ENCODE data around the gene ARF1. TPM values are rescaled to one million over a fixed set of nuclear protein-coding genes. Genes with fewer than 3 reads are reported as not detected.

The ARF1 gene
- total RNA-seq, 1 donor from 2014 or later: 213 TPM

GRCh38 chr1:228041316-228041715 is 41.2 kb upstream of the ARF1 start:
- ChIA-PET POLR2A (no interaction called here), CTCF (no interaction called here)
- intact Hi-C loops (cut with micrococcal nuclease): no loop called here
- peaks cover 24% of the 10 kb centered on the region for H3K27me3 Mint-ChIP-seq
- no peak for TF ChIP-seq CTCF (IDR thresholded peaks at IDR 0.05)
- no peak for DNase-seq
- H3K9me3 Mint-ChIP-seq: no peaks in the 10 kb centered on the region
- H3K27ac Mint-ChIP-seq: no peak overlapping the region
- H3K4me3 Mint-ChIP-seq: no peak overlapping the region
- no peaks in the 10 kb centered on the region for H3K36me3 Mint-ChIP-seq (ENCODE audit: low read depth)
- no peak for ATAC-seq (ENCODE audit: low read depth)
- peaks cover 2% of the 10 kb centered on the region for H3K4me1 Mint-ChIP-seq

- DNase-seq (no peak), ATAC-seq (ENCODE audit: low read depth) (no peak)
- ChIA-PET POLR2A (no interaction called here), CTCF (no interaction called here)
- H3K4me1 Mint-ChIP-seq: peaks cover 2% of the 10 kb centered on the region
- no peaks in the 10 kb centered on the region for H3K36me3 Mint-ChIP-seq (ENCODE audit: low read depth)
- no peak overlapping the region for H3K4me3 Mint-ChIP-seq
- H3K27me3 Mint-ChIP-seq: peaks cover 16% of the 10 kb centered on the region
- no peaks in the 10 kb centered on the region for H3K9me3 Mint-ChIP-seq
- no peak overlapping the region for H3K27ac Mint-ChIP-seq
- no peak for TF ChIP-seq CTCF (IDR thresholded peaks at IDR 0.05)
- intact Hi-C loops (cut with micrococcal nuclease): no loop called here
These were observed 40.0 kb upstream of the ARF1 start for GRCh38 chr1:228042508-228042907.

GRCh38 chr1:228043281-228043848 is 39.1 kb upstream of the ARF1 start:
- DNase-seq (no peak), ATAC-seq (ENCODE audit: low read depth) (no peak)
- no peak overlapping the region for H3K27ac Mint-ChIP-seq
- ChIA-PET CTCF (no interaction called here), POLR2A (no interaction called here)
- H3K4me1 Mint-ChIP-seq: no peaks in the 10 kb centered on the region
- H3K4me3 Mint-ChIP-seq: no peak overlapping the region
- H3K36me3 Mint-ChIP-seq (ENCODE audit: low read depth): no peaks in the 10 kb centered on the region
- TF ChIP-seq CTCF (IDR thresholded peaks at IDR 0.05): no peak
- peaks cover 14% of the 10 kb centered on the region for H3K27me3 Mint-ChIP-seq
- no peaks in the 10 kb centered on the region for H3K9me3 Mint-ChIP-seq
- intact Hi-C loops (cut with micrococcal nuclease): no loop called here

- Mint-ChIP-seq H3K9me3 (no peaks in the 10 kb centered on the region), H3K27me3 (peaks cover 13% of the 10 kb centered on the region), H3K36me3 (ENCODE audit: low read depth) (no peaks in the 10 kb centered on the region), H3K4me3 (no peak overlapping the region), H3K27ac (no peak overlapping the region), H3K4me1 (no peaks in the 10 kb centered on the region)
- no peak for DNase-seq
- POLR2A ChIA-PET: no interaction called here
- intact Hi-C loops (cut with micrococcal nuclease): no loop called here
- ATAC-seq (ENCODE audit: low read depth): no peak
- no peak for TF ChIP-seq CTCF (IDR thresholded peaks at IDR 0.05)
- CTCF ChIA-PET: no interaction called here
These were observed 37.5 kb upstream of the ARF1 start for GRCh38 chr1:228044961-228045360.

- TF ChIP-seq CTCF (IDR thresholded peaks at IDR 0.05): no peak
These were observed 37.1 kb upstream of the ARF1 start for GRCh38 chr1:228045405-228045804.

More at GRCh38 chr1:228045405-228045804, 37.1 kb upstream of the ARF1 start:
- Mint-ChIP-seq H3K36me3 (ENCODE audit: low read depth) (no peaks in the 10 kb centered on the region), H3K4me3 (no peak overlapping the region), H3K4me1 (no peaks in the 10 kb centered on the region), H3K27me3 (peaks cover 14% of the 10 kb centered on the region), H3K27ac (no peak overlapping the region), H3K9me3 (no peaks in the 10 kb centered on the region)
- intact Hi-C loops (cut with micrococcal nuclease): no loop called here
- ChIA-PET CTCF (no interaction called here), POLR2A (no interaction called here)
- DNase-seq: no peak
- ATAC-seq (ENCODE audit: low read depth): no peak

Measured in activated B cell treated with CpG ODN at 0.5 μM for 24 hours (primary cell).